BLaER1 (cell line): Measurements from ENCODE around the gene SLC22A23.
A peak's percentile ranks its signal among the peaks of the same experiment; 100 is the strongest.

Experiments
- H3K27ac ChIP-seq: shearing (Covaris generic); formaldehyde crosslinking; 2 replicates; pipeline ENCODE4 v1.8.1; 2022
- H3K27me3 ChIP-seq: shearing (Covaris generic); formaldehyde crosslinking; 2 replicates; pipeline ENCODE4 v1.8.1; 2022
- H3K36me3 ChIP-seq: shearing (Covaris generic); formaldehyde crosslinking; 2 replicates; pipeline ENCODE4 v1.8.1; 2022
- H3K4me1 ChIP-seq: shearing (Covaris generic); formaldehyde crosslinking; 2 replicates; pipeline ENCODE4 v1.8.1; 2022
- H3K4me2 ChIP-seq: shearing (Covaris generic); formaldehyde crosslinking; 2 replicates; pipeline ENCODE4 v1.8.1; 2022
- H3K4me3 ChIP-seq: shearing (Covaris generic); formaldehyde crosslinking; 2 replicates; pipeline ENCODE4 v1.8.1; 2022
- H3K9ac ChIP-seq: shearing (Covaris generic); formaldehyde crosslinking; 2 replicates; pipeline ENCODE4 v1.8.1; 2022
- H3K9me3 ChIP-seq: shearing (Covaris generic); formaldehyde crosslinking; 2 replicates; pipeline ENCODE4 v1.8.1; 2022
- H4K20me1 ChIP-seq: shearing (Covaris generic); formaldehyde crosslinking; 2 replicates; pipeline ENCODE4 v1.8.1; 2022
- Cebpa-rat ChIP-seq: shearing (Covaris generic); IDR thresholded peaks from 2 replicates; pipeline ENCODE4 v1.8.1; 2022

Gene SLC22A23

GRCh38 chr6:3363296-3364025 is 93.4 kb downstream of the SLC22A23 start:
- Histone ChIP-seq H3K36me3 (no peaks in the 10 kb centered on the region), H4K20me1 (no peaks in the 10 kb centered on the region), H3K9ac (no peak overlapping the region), H3K4me1 (peaks cover 32% of the 10 kb centered on the region), H3K4me2 (no peak overlapping the region), H3K27ac (no peak overlapping the region), H3K4me3 (no peak overlapping the region), H3K9me3 (no peaks in the 10 kb centered on the region), H3K27me3 (no peaks in the 10 kb centered on the region)
- no peak for TF ChIP-seq Cebpa-rat

- no peaks in the 10 kb centered on the region for H3K9me3 ChIP-seq
- H3K27ac ChIP-seq, result 0 out of 2 replicates have a peak overlapping the region, but pooled peaks have one; percentile 12
- TF ChIP-seq Cebpa-rat, result no peak
- H3K27me3 ChIP-seq, result no peaks in the 10 kb centered on the region
- 0 out of 2 replicates have a peak overlapping the region, but pooled peaks have one; percentile 15 for H3K9ac ChIP-seq
- no peaks in the 10 kb centered on the region for H3K36me3 ChIP-seq
- H3K4me3 ChIP-seq, result no peak overlapping the region
- H4K20me1 ChIP-seq, result no peaks in the 10 kb centered on the region
- H3K4me1 ChIP-seq, result peaks cover 36% of the 10 kb centered on the region
- H3K4me2 ChIP-seq, result peak overlapping the region; percentile 36
These were observed 95.4 kb downstream of the SLC22A23 start for GRCh38 chr6:3361312-3362037.

- H4K20me1 ChIP-seq, result no peaks in the 10 kb centered on the region
- H3K4me1 ChIP-seq, result peaks cover 36% of the 10 kb centered on the region
- H3K4me2 ChIP-seq, result no peak overlapping the region
- H3K36me3 ChIP-seq, result no peaks in the 10 kb centered on the region
- TF ChIP-seq Cebpa-rat, result no peak
- no peaks in the 10 kb centered on the region for H3K27me3 ChIP-seq
- H3K27ac ChIP-seq, result no peak overlapping the region
- H3K4me3 ChIP-seq, result no peak overlapping the region
- no peak overlapping the region for H3K9ac ChIP-seq
- no peaks in the 10 kb centered on the region for H3K9me3 ChIP-seq
These were observed 96.2 kb downstream of the SLC22A23 start for GRCh38 chr6:3360727-3361045.

GRCh38 chr6:3359973-3360726 is 96.7 kb downstream of the SLC22A23 start:
- H4K20me1 ChIP-seq, result no peaks in the 10 kb centered on the region
- H3K9ac ChIP-seq, result no peak overlapping the region
- H3K27me3 ChIP-seq, result no peaks in the 10 kb centered on the region
- H3K9me3 ChIP-seq, result no peaks in the 10 kb centered on the region
- H3K4me2 ChIP-seq, result no peak overlapping the region
- no peak for TF ChIP-seq Cebpa-rat
- H3K4me3 ChIP-seq, result no peak overlapping the region
- H3K4me1 ChIP-seq, result peaks cover 41% of the 10 kb centered on the region
- no peaks in the 10 kb centered on the region for H3K36me3 ChIP-seq
- no peak overlapping the region for H3K27ac ChIP-seq

- H3K4me3 ChIP-seq, result no peak overlapping the region
- no peak overlapping the region for H3K27ac ChIP-seq
- H3K9ac ChIP-seq, result no peak overlapping the region
- H4K20me1 ChIP-seq, result no peaks in the 10 kb centered on the region
- peaks cover 51% of the 10 kb centered on the region for H3K4me1 ChIP-seq
- no peaks in the 10 kb centered on the region for H3K36me3 ChIP-seq
- no peaks in the 10 kb centered on the region for H3K27me3 ChIP-seq
- no peak overlapping the region for H3K4me2 ChIP-seq
- no peak for TF ChIP-seq Cebpa-rat
- no peaks in the 10 kb centered on the region for H3K9me3 ChIP-seq
These were observed 97.6 kb downstream of the SLC22A23 start for GRCh38 chr6:3359101-3359752.

- peaks cover 57% of the 10 kb centered on the region for H3K4me1 ChIP-seq
- no peaks in the 10 kb centered on the region for H3K9me3 ChIP-seq
- H3K36me3 ChIP-seq, result no peaks in the 10 kb centered on the region
- peak overlapping the region; percentile 90; the same call in 1 of the 2 replicates for H3K4me2 ChIP-seq
- H3K27ac ChIP-seq, result no peak overlapping the region
- H3K9ac ChIP-seq, result no peak overlapping the region
- H3K4me3 ChIP-seq, result no peak overlapping the region
- H4K20me1 ChIP-seq, result no peaks in the 10 kb centered on the region
- no peaks in the 10 kb centered on the region for H3K27me3 ChIP-seq
- no peak for TF ChIP-seq Cebpa-rat
These were observed 98.3 kb downstream of the SLC22A23 start for GRCh38 chr6:3358413-3359100.

- no peak for TF ChIP-seq Cebpa-rat
- no peaks in the 10 kb centered on the region for H3K9me3 ChIP-seq
- H3K27ac ChIP-seq, result no peak overlapping the region
- no peaks in the 10 kb centered on the region for H4K20me1 ChIP-seq
- H3K27me3 ChIP-seq, result no peaks in the 10 kb centered on the region
- no peak overlapping the region for H3K9ac ChIP-seq
- no peak overlapping the region for H3K4me3 ChIP-seq
- no peaks in the 10 kb centered on the region for H3K36me3 ChIP-seq
- H3K4me1 ChIP-seq, result peaks cover 66% of the 10 kb centered on the region
- H3K4me2 ChIP-seq, result peak overlapping the region; percentile 90
These were observed 99.2 kb downstream of the SLC22A23 start for GRCh38 chr6:3357678-3358077.

GRCh38 chr6:3356824-3357420 is 99.9 kb downstream of the SLC22A23 start:
- Histone ChIP-seq H4K20me1 (no peaks in the 10 kb centered on the region), H3K9me3 (no peaks in the 10 kb centered on the region), H3K36me3 (no peaks in the 10 kb centered on the region), H3K9ac (peak overlapping the region; percentile 60; the same call in 1 of the 2 replicates), H3K4me3 (peak overlapping the region; percentile 50), H3K4me1 (peaks cover 74% of the 10 kb centered on the region), H3K27me3 (no peaks in the 10 kb centered on the region), H3K4me2 (peak overlapping the region; percentile 90), H3K27ac (peak overlapping the region; percentile 77)
- no peak for TF ChIP-seq Cebpa-rat
